Measurements from ENCODE around the gene DOCK7. TPM values are rescaled to one million over a fixed set of nuclear protein-coding genes. Genes with fewer than 3 reads are reported as not detected.
"Not testable (repeated sequence)": the region's sequence is repeated elsewhere in the genome, so short reads cannot be mapped to it uniquely, and the experiment has no call there.

DOCK7 gene
- total RNA-seq, 3 donors from 2014 or later, result 35.7 to 60.7 (median 49.2) TPM

DNA sequence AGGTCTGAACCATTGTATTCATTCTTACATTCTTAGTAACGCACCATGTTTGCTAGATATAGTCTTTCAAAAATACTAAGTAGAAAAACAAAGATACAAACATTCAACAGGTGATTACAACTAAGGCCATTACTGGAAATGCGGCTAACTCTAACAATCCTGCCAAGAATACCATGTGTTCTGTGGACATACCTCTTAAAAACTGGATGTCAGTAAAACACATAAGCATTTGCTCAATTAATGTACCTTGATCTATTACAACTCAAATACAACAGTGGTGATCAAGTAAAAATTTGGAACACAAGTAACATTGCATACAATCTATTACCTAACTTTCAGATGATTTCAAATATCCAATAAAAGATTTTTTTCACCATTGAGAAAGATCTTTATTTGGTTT is 75.4 kb downstream of the DOCK7 start:
- Histone ChIP-seq H3K27ac (no peak overlapping the region), H3K36me3 (no peaks in the 10 kb centered on the region), H3K4me1 (no peaks in the 10 kb centered on the region), H3K27me3 (no peaks in the 10 kb centered on the region), H3K4me3 (no peak overlapping the region), H3K9me3 (no peaks in the 10 kb centered on the region)
- TF ChIP-seq POLR2A (IDR thresholded peaks at IDR 0.05) (no peak), POLR2AphosphoS5 (IDR thresholded peaks at IDR 0.05) (no peak)
- TF ChIP-seq, protein P1, sequence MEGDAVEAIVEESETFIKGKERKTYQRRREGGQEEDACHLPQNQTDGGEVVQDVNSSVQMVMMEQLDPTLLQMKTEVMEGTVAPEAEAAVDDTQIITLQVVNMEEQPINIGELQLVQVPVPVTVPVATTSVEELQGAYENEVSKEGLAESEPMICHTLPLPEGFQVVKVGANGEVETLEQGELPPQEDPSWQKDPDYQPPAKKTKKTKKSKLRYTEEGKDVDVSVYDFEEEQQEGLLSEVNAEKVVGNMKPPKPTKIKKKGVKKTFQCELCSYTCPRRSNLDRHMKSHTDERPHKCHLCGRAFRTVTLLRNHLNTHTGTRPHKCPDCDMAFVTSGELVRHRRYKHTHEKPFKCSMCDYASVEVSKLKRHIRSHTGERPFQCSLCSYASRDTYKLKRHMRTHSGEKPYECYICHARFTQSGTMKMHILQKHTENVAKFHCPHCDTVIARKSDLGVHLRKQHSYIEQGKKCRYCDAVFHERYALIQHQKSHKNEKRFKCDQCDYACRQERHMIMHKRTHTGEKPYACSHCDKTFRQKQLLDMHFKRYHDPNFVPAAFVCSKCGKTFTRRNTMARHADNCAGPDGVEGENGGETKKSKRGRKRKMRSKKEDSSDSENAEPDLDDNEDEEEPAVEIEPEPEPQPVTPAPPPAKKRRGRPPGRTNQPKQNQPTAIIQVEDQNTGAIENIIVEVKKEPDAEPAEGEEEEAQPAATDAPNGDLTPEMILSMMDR (IDR thresholded peaks at IDR 0.05), result no peak
- no peak for DNase-seq (ENCODE audit: low spot score in 2 of 2)
- intact Hi-C loops (cut with DNase I; ENCODE audit: low total_unique reads), result no loop called here

DNA sequence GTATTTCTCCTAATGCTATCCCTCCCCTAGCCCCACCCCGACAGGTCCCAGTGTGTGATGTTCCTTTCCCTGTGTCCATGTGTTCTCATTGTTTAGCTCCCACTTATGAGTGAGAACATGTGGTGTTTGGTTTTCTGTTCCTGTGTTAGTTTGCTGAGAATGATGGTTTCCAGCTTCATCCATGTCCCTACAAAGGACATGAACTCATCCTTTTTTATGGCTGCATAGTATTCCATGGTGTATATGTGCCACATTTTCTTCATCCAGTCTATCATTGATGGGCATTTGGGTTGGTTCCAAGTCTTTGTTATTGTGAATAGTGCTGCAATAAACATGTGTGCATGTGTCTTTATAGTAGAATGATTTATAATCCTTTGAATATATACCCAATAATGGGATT is 77.6 kb downstream of the DOCK7 start:
- DNase-seq (ENCODE audit: low spot score in 2 of 2); H3K27ac ChIP-seq; H3K4me3 ChIP-seq; H3K27me3 ChIP-seq; intact Hi-C loops (cut with DNase I; ENCODE audit: low total_unique reads); H3K4me1 ChIP-seq; H3K9me3 ChIP-seq; H3K36me3 ChIP-seq: not testable (repeated sequence)

DNA sequence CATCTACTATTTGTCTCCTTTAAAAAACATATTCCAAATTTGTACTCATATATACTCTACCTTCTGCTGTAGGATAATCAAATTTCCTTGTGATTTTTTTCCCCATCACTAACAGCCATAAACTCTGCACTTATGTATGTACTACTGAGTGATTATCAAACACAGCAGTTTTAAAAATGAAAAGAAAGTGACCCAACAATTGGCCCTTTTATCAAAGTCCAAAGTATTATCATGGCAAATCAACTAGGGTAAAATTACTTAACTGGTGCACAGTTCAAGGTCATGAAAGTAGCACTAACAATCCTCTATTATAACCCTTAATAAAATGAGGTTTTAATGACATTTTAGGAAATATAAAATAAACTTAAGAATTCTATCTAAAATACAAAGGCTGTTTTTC is 79.3 kb downstream of the DOCK7 start:
- Histone ChIP-seq H3K27ac (no peak overlapping the region), H3K4me3 (no peak overlapping the region), H3K36me3 (no peaks in the 10 kb centered on the region), H3K9me3 (no peaks in the 10 kb centered on the region), H3K27me3 (no peaks in the 10 kb centered on the region), H3K4me1 (no peaks in the 10 kb centered on the region)
- TF ChIP-seq, protein P1 (IDR thresholded peaks at IDR 0.05), result no peak
- TF ChIP-seq POLR2A (IDR thresholded peaks at IDR 0.05) (no peak), POLR2AphosphoS5 (IDR thresholded peaks at IDR 0.05) (no peak)
- intact Hi-C loops (cut with DNase I; ENCODE audit: low total_unique reads), result no loop called here
- no peak for DNase-seq (ENCODE audit: low spot score in 2 of 2)

DNA sequence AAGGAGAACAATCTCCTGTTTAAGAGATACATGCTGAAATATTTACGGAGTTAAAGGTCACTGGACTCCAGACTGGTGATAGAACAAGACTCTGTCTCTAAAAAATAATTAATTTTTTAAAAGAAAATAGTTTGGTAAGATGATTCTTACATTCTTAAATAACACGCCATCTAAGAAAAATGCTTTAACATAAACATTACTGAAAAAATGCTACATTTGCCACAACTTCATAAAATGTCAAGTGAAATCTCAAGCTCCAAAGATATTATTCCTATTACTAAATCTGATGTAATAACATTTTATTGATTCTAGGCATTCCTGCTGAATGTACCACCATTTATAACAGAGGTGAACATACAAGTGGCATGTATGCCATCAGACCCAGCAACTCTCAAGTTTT is 86.7 kb downstream of the DOCK7 start:
- DNase-seq (ENCODE audit: low spot score in 2 of 2), result no peak
- Histone ChIP-seq H3K27me3 (no peaks in the 10 kb centered on the region), H3K9me3 (no peaks in the 10 kb centered on the region), H3K4me1 (no peaks in the 10 kb centered on the region), H3K36me3 (no peaks in the 10 kb centered on the region), H3K27ac (no peak overlapping the region), H3K4me3 (no peak overlapping the region)
- TF ChIP-seq, protein P1 (IDR thresholded peaks at IDR 0.05), result no peak
- TF ChIP-seq POLR2A (IDR thresholded peaks at IDR 0.05) (no peak), POLR2AphosphoS5 (IDR thresholded peaks at IDR 0.05) (no peak)
- intact Hi-C loops (cut with DNase I; ENCODE audit: low total_unique reads), result no loop called here

DNA sequence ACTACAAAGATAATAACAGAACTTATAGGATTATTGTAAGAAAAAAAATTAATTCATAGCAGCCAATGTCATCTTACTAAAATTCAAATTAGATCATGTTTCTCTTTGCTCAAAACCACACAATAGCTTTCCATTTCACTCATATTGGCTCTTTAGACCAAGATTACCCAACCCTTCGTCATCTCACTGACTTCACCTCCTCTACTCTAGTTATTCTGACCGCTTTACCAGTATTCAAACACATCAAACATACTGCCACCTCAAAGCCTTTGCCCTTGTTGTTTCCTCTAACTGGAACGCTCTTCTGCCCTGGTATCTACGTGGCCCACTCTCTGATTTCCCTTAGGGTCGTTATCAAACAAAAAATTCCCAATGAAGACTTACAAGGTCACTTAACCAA is 89.1 kb downstream of the DOCK7 start:
- H3K4me3 ChIP-seq, result no peak overlapping the region
- DNase-seq (ENCODE audit: low spot score in 2 of 2), result no peak
- no peaks in the 10 kb centered on the region for H3K9me3 ChIP-seq
- no peaks in the 10 kb centered on the region for H3K27me3 ChIP-seq
- H3K27ac ChIP-seq, result no peak overlapping the region
- intact Hi-C loops (cut with DNase I; ENCODE audit: low total_unique reads), result no loop called here
- no peaks in the 10 kb centered on the region for H3K4me1 ChIP-seq
- TF ChIP-seq POLR2AphosphoS5 (IDR thresholded peaks at IDR 0.05) (no peak), POLR2A (IDR thresholded peaks at IDR 0.05) (no peak)
- TF ChIP-seq, protein P1 (IDR thresholded peaks at IDR 0.05), result no peak
- no peaks in the 10 kb centered on the region for H3K36me3 ChIP-seq

DNA sequence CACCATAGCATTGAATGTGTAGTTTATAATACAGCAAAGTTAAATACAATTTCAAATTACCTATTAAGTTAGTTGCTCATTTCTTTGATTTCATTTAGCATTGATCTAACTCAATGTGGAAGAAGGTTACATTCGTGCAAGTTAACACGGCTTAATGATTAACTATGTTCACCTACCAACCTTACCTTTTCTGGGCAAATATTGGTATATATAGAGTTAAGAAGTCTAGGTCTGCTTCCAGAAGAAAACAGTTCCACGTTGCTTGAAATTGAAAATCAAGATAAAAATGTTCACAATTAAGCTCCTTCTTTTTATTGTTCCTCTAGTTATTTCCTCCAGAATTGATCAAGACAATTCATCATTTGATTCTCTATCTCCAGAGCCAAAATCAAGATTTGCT is 90.9 kb downstream of the DOCK7 start, which contains the start of gene ANGPTL3:
Gene ANGPTL3 (plus strand): TSS at position 240 of the 400 bp plus-strand sequence. CDS start 47 bp downstream, at position 287.
- H3K9me3 ChIP-seq, result no peaks in the 10 kb centered on the region
- H3K4me3 ChIP-seq, result no peak within 1 kb of the TSS
- no peak within 1 kb of the TSS for H3K27ac ChIP-seq
- H3K27me3 ChIP-seq, result no peaks in the 10 kb centered on the region
- H3K36me3 ChIP-seq, result no peaks in the 10 kb centered on the region
- no peak for DNase-seq (ENCODE audit: low spot score in 2 of 2)
- intact Hi-C loops (cut with DNase I; ENCODE audit: low total_unique reads), result no loop called here
- H3K4me1 ChIP-seq, result no peaks in the 10 kb centered on the region
- TF ChIP-seq POLR2AphosphoS5 (IDR thresholded peaks at IDR 0.05) (no peak), POLR2A (IDR thresholded peaks at IDR 0.05) (no peak)
- TF ChIP-seq, protein P1 (IDR thresholded peaks at IDR 0.05), result no peak

All from breast epithelium (tissue), 4 donors.